ENCODE data around the gene COPA.

DNA sequence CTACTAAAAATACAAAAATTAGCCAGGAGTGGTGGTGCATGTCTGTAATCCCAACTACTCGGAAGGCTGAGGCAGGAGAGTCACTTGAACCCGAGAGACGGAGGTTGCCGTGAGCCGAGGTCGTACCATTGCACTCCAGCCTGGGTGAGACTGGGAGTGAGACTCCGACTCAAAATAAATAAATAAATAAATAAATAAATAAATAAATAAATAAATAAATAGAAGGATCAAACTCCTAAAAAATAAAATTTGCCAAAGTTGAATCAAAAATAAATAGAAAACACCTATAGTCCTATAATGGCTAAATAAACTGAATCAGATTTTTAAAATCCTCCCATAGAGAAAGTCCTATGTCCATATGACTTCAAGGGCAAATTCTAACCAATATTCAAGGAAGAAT, 42.9 kb downstream of the COPA start:
- TF ChIP-seq, protein P1, sequence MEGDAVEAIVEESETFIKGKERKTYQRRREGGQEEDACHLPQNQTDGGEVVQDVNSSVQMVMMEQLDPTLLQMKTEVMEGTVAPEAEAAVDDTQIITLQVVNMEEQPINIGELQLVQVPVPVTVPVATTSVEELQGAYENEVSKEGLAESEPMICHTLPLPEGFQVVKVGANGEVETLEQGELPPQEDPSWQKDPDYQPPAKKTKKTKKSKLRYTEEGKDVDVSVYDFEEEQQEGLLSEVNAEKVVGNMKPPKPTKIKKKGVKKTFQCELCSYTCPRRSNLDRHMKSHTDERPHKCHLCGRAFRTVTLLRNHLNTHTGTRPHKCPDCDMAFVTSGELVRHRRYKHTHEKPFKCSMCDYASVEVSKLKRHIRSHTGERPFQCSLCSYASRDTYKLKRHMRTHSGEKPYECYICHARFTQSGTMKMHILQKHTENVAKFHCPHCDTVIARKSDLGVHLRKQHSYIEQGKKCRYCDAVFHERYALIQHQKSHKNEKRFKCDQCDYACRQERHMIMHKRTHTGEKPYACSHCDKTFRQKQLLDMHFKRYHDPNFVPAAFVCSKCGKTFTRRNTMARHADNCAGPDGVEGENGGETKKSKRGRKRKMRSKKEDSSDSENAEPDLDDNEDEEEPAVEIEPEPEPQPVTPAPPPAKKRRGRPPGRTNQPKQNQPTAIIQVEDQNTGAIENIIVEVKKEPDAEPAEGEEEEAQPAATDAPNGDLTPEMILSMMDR (IDR thresholded peaks at IDR 0.05; ENCODE audit: insufficient read depth, low read length), result no peak
- no peak for TF ChIP-seq POLR2AphosphoS5 (IDR thresholded peaks at IDR 0.05; ENCODE audit: low read depth)
